Retinal pigment epithelial cell (primary cell): ENCODE data around the gene ARID3A.

Source experiments
- DNase-seq: peaks from one replicate; pipeline ENCODE4 v3.0.0-alpha.2; 2010; ENCODE audit warnings: low read depth
- H3K4me3 ChIP-seq: 2 replicates; pipeline ENCODE4 v1.5.1; 2011; ENCODE audit warnings: mild to moderate bottlenecking, low read length, control low read depth, moderate library complexity
- CTCF ChIP-seq: conservative IDR thresholded peaks from 2 replicates; pipeline ENCODE4 v1.5.1; 2011; ENCODE audit warnings: low read depth, low read length, control low read depth, inconsistent platforms

Gene ARID3A

GRCh38 chr19:963486-963951, 37.7 kb downstream of the ARID3A start:
- DNase-seq = no peak
- H3K4me3 ChIP-seq = no peak overlapping the region
- TF ChIP-seq CTCF = no peak

GRCh38 chr19:964116-964520, 38.3 kb downstream of the ARID3A start:
- DNase-seq = no peak
- TF ChIP-seq CTCF = no peak
- no peak overlapping the region for H3K4me3 ChIP-seq

- no peak for DNase-seq
- TF ChIP-seq CTCF = no peak
These were observed 39.2 kb downstream of the ARID3A start for GRCh38 chr19:964761-965694.

GRCh38 chr19:966485-967088, 40.8 kb downstream of the ARID3A start:
- no peak overlapping the region for H3K4me3 ChIP-seq
- no peak for TF ChIP-seq CTCF
- no peak for DNase-seq

More at GRCh38 chr19:964761-965694, 39.2 kb downstream of the ARID3A start:
- no peak overlapping the region for H3K4me3 ChIP-seq

- TF ChIP-seq CTCF = peak; percentile 56
- DNase-seq = no peak
- H3K4me3 ChIP-seq = no peak overlapping the region
These were observed 44.9 kb downstream of the ARID3A start for GRCh38 chr19:970695-971094.

- no peak overlapping the region for H3K4me3 ChIP-seq
- DNase-seq = no peak
- TF ChIP-seq CTCF = no peak
These were observed 46.0 kb downstream of the ARID3A start for GRCh38 chr19:971795-972194.
